Lung (tissue), 12 donors: Measurements from ENCODE around the gene TPI1. TPM values are rescaled to one million over a fixed set of nuclear protein-coding genes. Genes with fewer than 3 reads are reported as not detected.
"Not testable (repeated sequence)": the region's sequence is repeated elsewhere in the genome, so short reads cannot be mapped to it uniquely, and the experiment has no call there.

ENCODE experiments used
- ATAC-seq: fragments of 200-7000 bp; cut with Tn5 transposase; one replicate; pipeline ENCODE4 v1.9.1; 2020; ENCODE audit warnings: moderate number of reproducible peaks; ENCODE audit not compliant: insufficient read depth, low FRiP score
- DNase-seq, 3 donors: peaks; one replicate each; pipeline ENCODE4 v3.0.0-alpha.2; 2013 to 2017
- H3K27ac ChIP-seq, 2 donors: one replicate each; pipeline ENCODE4 v1.5.1; 2013; ENCODE audit warnings: mild to moderate bottlenecking in 2 of 2, moderate library complexity in 2 of 2, control low read depth in 1 of 2, inconsistent platforms in 1 of 2, low read depth in 1 of 2, low read length in 1 of 2
- H3K27me3 ChIP-seq, 3 donors: one replicate each; pipeline ENCODE4 v1.5.1; 2013; ENCODE audit warnings: low read length in 2 of 3; ENCODE audit not compliant: control insufficient read depth in 3 of 3, insufficient read depth in 3 of 3
- H3K36me3 ChIP-seq, 4 donors: one replicate each; pipeline ENCODE4 v1.5.1; 2013; ENCODE audit warnings: low read length in 4 of 4, mild to moderate bottlenecking in 1 of 4, moderate library complexity in 1 of 4; ENCODE audit not compliant: control insufficient read depth in 4 of 4, insufficient read depth in 4 of 4
- H3K4me1 ChIP-seq, 5 donors: one replicate each; pipeline ENCODE4 v1.5.1; 2013; ENCODE audit warnings: low read length in 5 of 5, mild to moderate bottlenecking in 2 of 5, moderate library complexity in 1 of 5; ENCODE audit not compliant: control insufficient read depth in 5 of 5, insufficient read depth in 5 of 5
- H3K4me3 ChIP-seq: one replicate; pipeline ENCODE4 v1.5.1; 2013; ENCODE audit warnings: mild to moderate bottlenecking, control low read depth, moderate library complexity
- H3K9ac ChIP-seq, 2 donors: one replicate each; pipeline ENCODE4 v1.5.1; 2013; ENCODE audit warnings: low read length in 2 of 2, control low read depth in 1 of 2; ENCODE audit not compliant: insufficient read depth in 1 of 2
- H3K9me3 ChIP-seq, 4 donors: one replicate each; pipeline ENCODE4 v1.5.1; 2013; ENCODE audit warnings: low read length in 3 of 4, mild to moderate bottlenecking in 1 of 4, moderate library complexity in 1 of 4; ENCODE audit not compliant: control insufficient read depth in 4 of 4, insufficient read depth in 3 of 4
- CTCF ChIP-seq: IDR thresholded peaks from 2 replicates; pipeline ENCODE4 v1.5.1; 2012; ENCODE audit warnings: mild to moderate bottlenecking; ENCODE audit errors: control extremely low read depth, extremely low read depth
- WGBS, 2 donors: extraction: QIAGEN DNeasy Blood & Tissue Kit; methylation state at CpG; one replicate each; pipeline ENCODE4 v1.1.7; 2013; 5-methylcytosine and 5-hydroxymethylcytosine counted together
- polyA plus RNA-seq, 2 donors: library from polyadenylated mRNA; stranded (reverse); fragments of 200-250 nt; gene quantifications; one replicate each; pipeline ENCODE4 v1.2.1, GENCODE V29; 2013
- total RNA-seq, 2 donors: library from RNA; depleted of rRNA in 1 of 2; stranded (reverse); fragments of >200 nt in 1 of 2; gene quantifications; one replicate each; pipeline ENCODE4 v1.2.1, GENCODE V29; 2014 to 2021
- donor health status: control.
- donor health status: control.
- donor health status: Bipolar disorder and iron deficiency.
- donor health status: healthy.
- donor health status: DM: yes; HTN: yes; CAD: no.

The TPI1 gene
- total and polyA plus RNA-seq, 4 donors, result 256 to 1,097 (median 435) TPM

DNA sequence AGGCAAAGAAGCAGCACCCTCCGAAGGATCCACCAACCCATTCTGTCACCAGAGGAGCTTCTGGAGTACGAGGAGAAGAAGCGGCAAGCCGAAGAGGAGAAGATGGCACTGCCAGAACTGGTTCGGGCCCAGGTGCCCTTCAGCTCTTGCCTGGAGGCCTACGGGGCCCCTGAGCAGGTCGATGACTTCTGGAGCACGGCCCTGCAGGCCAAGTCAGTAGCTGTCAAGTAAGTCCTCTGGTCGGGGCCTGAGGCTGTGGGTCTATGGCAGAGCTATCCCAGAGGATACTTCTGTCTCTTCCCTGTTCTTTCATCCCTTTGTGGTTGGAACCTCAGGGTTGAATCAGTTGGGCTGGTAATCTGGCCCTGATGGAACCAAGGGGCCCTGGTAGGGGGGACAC, 5.9 kb upstream of the TPI1 start:
- H3K27ac ChIP-seq, result no peak overlapping the region
- H3K9ac ChIP-seq, result no peak overlapping the region
- H3K27me3 ChIP-seq, result no peaks in the 10 kb centered on the region
- no peaks in the 10 kb centered on the region for H3K4me1 ChIP-seq
- DNase-seq (no peak), ATAC-seq (no peak)
- no peak overlapping the region for H3K4me3 ChIP-seq
- TF ChIP-seq CTCF, result no peak
- WGBS, 2 donors, result 97 to 98% methylated on average over 9 of the region's 9 CpGs
- peaks cover 26 to 58% (median 50%) of the 10 kb centered on the region in 4 donors for H3K36me3 ChIP-seq
- no peaks in the 10 kb centered on the region for H3K9me3 ChIP-seq

GRCh38 chr12:6863033-6863432, 4.3 kb upstream of the TPI1 start:
- ATAC-seq, result no peak
- H3K4me3 ChIP-seq, result no peak overlapping the region
- WGBS, 2 donors, result 92 to 96% methylated on average over 11 of the region's 11 CpGs
- peaks cover 22 to 49% (median 35%) of the 10 kb centered on the region in 4 donors for H3K36me3 ChIP-seq
- H3K27ac ChIP-seq, result no peak overlapping the region
- H3K9me3 ChIP-seq, result no peaks in the 10 kb centered on the region
- TF ChIP-seq CTCF, result no peak
- H3K27me3 ChIP-seq, result no peaks in the 10 kb centered on the region
- peaks cover 0 to 6% (median 0%) of the 10 kb centered on the region in 5 donors for H3K4me1 ChIP-seq
- DNase-seq, result no peak
- no peak overlapping the region for H3K9ac ChIP-seq

GRCh38 chr12:6863586-6864321, 3.6 kb upstream of the TPI1 start:
- Histone ChIP-seq H3K4me3 (no peak overlapping the region), H3K9me3 (no peaks in the 10 kb centered on the region), H3K36me3 (peaks cover 16 to 44% (median 28%) of the 10 kb centered on the region in 4 donors), H3K4me1 (peaks cover 0 to 12% (median 4%) of the 10 kb centered on the region in 5 donors), H3K27me3 (no peaks in the 10 kb centered on the region), H3K9ac (no peak overlapping the region), H3K27ac (no peak overlapping the region)
- ATAC-seq (no peak), DNase-seq (no peak)
- WGBS, 2 donors, result 96 to 98% methylated on average over 16 of the region's 16 CpGs
- TF ChIP-seq CTCF, result no peak

GRCh38 chr12:6865307-6865706, 2.0 kb upstream of the TPI1 start:
- DNase-seq, ATAC-seq, H3K4me3 ChIP-seq, H3K9ac ChIP-seq, H3K27me3 ChIP-seq, H3K9me3 ChIP-seq, H3K27ac ChIP-seq: not testable (repeated sequence)
- 94 to 95% methylated on average over 5 of the region's 5 CpGs for WGBS, 2 donors
- Histone ChIP-seq H3K4me1 (peaks cover 0 to 23% (median 10%) of the 10 kb centered on the region in 5 donors), H3K36me3 (peaks cover 9 to 44% (median 34%) of the 10 kb centered on the region in 4 donors)
